ENCODE measurements around the gene AMT.

DNA sequence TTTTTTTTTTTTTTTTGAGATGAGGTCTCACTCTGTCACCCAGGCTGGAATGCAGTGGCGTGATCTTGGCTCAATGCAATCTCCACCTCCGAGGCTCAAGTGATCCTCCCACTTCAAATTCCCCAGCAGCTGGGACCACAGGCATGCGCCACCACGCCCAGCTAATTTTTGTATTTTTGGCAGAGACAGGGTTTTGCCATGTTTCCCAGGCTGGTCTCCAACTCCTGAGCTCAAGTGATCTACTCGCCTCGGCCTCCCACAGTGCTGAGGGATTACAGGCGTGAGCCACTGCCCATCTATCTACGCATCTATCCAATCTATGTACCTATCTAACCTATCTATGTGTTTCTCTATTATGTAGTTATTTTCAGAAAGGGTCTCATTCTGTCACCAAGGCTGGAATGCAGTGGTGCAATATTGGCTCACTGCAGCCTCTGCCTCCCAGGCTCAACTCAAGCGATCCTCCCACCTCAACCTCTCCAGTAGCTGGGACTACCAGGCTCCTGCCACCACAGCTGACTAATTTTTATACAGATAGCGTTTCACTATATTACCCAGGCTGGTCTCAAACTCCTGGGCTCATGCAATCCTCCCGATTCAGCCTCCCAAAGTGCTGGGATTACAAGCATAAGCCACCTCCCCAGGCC, 43.9 kb downstream of the AMT start:
- TF ChIP-seq CTCF (optimal IDR thresholded peaks at IDR 0.05 in 1 of 3, IDR thresholded peaks at IDR 0.05 in 1 of 3, conservative IDR thresholded peaks at IDR 0.05 in 1 of 3; ENCODE audit: extremely low read depth in 1 of 3, insufficient read depth in 2 of 3, low read length in 3 of 3) = no peak
- TF ChIP-seq EZH2 (IDR thresholded peaks at IDR 0.05; ENCODE audit: low read length) = no peak

All from keratinocyte (primary cell).